ENCODE data around the gene MSMP. TPM values are rescaled to one million over a fixed set of nuclear protein-coding genes. Genes with fewer than 3 reads are reported as not detected.

Gene MSMP
- total RNA-seq, result not detected

GRCh38 chr9:35754264-35754663, at the start of gene MSMP:
Gene MSMP, minus strand, starts transcription at chr9:35754276. Its CDS starts 147 bp downstream, at chr9:35754129.
- no peak within 1 kb of the TSS for H3K4me3 ChIP-seq
- no peaks in the 10 kb centered on the region for H3K27me3 ChIP-seq
- peaks cover 11 to 34% (median 27%) of the 10 kb centered on the region in 4 donors for H3K4me1 ChIP-seq
- in situ Hi-C loops (cut with MboI; ENCODE audit: low pct_ligation_motif_present in 1 of 4, low pct_unique_long_range_greater_than_20kb in 1 of 4, low sequenced_read_pairs in 3 of 4) (no loop called here), intact Hi-C loops (cut with DNase I; ENCODE audit: low total_unique reads) (no loop called here)
- no peak within 1 kb of the TSS for H3K27ac ChIP-seq
- TF ChIP-seq EP300 (IDR thresholded peaks at IDR 0.05; ENCODE audit: low read depth) (no peak), POLR2A (IDR thresholded peaks at IDR 0.05) (no peak), POLR2AphosphoS5 (IDR thresholded peaks at IDR 0.05) (no peak), CTCF (IDR thresholded peaks at IDR 0.05) (no peak)
- no peaks in the 10 kb centered on the region for H3K9me3 ChIP-seq
- 60 to 80% methylated on average over 1 to 3 of the region's 3 CpGs for WGBS, 2 donors (ENCODE audit: low coverage in 1 of 2)
- peaks cover 0 to 24% (median 10%) of the 10 kb centered on the region in 4 donors for H3K36me3 ChIP-seq
- no peak for DNase-seq

GRCh38 chr9:35801328-35802128, 47.5 kb upstream of the MSMP start:
- TF ChIP-seq POLR2AphosphoS5 (IDR thresholded peaks at IDR 0.05) (no peak), EP300 (IDR thresholded peaks at IDR 0.05; ENCODE audit: low read depth) (no peak), POLR2A (IDR thresholded peaks at IDR 0.05) (no peak), CTCF (IDR thresholded peaks at IDR 0.05) (no peak)
- no peaks in the 10 kb centered on the region for H3K4me1 ChIP-seq
- intact Hi-C loops (cut with DNase I; ENCODE audit: low total_unique reads), result no loop called here
- peaks cover 0 to 6% (median 0%) of the 10 kb centered on the region in 4 donors for H3K36me3 ChIP-seq
- no peak overlapping the region for H3K4me3 ChIP-seq
- no peaks in the 10 kb centered on the region for H3K27me3 ChIP-seq
- in situ Hi-C loops (cut with MboI; ENCODE audit: low pct_ligation_motif_present in 1 of 4, low pct_unique_long_range_greater_than_20kb in 1 of 4, low sequenced_read_pairs in 3 of 4), result no loop called here
- H3K27ac ChIP-seq, result no peak overlapping the region
- 88 to 89% methylated on average over 6 to 13 of the region's 13 CpGs for whole genome bisulfite sequencing, 2 donors (ENCODE audit: low coverage in 1 of 2)
- no peaks in the 10 kb centered on the region for H3K9me3 ChIP-seq
- DNase-seq, result no peak

GRCh38 chr9:35800530-35800929, 46.5 kb upstream of the MSMP start:
- in situ Hi-C loops (cut with MboI; ENCODE audit: low pct_ligation_motif_present in 1 of 4, low pct_unique_long_range_greater_than_20kb in 1 of 4, low sequenced_read_pairs in 3 of 4) (no loop called here), intact Hi-C loops (cut with DNase I; ENCODE audit: low total_unique reads) (no loop called here)
- H3K27me3 ChIP-seq, result no peaks in the 10 kb centered on the region
- H3K4me3 ChIP-seq, result no peak overlapping the region
- WGBS, 2 donors (ENCODE audit: low coverage in 1 of 2), result 82 to 90% methylated on average over 2 to 7 of the region's 7 CpGs
- DNase-seq, result no peak
- H3K27ac ChIP-seq, result no peak overlapping the region
- no peaks in the 10 kb centered on the region for H3K4me1 ChIP-seq
- H3K9me3 ChIP-seq, result no peaks in the 10 kb centered on the region
- H3K36me3 ChIP-seq, result no peaks in the 10 kb centered on the region
- TF ChIP-seq CTCF (IDR thresholded peaks at IDR 0.05), result no peak
- TF ChIP-seq POLR2A (IDR thresholded peaks at IDR 0.05), result no peak

GRCh38 chr9:35798658-35799374, 44.7 kb upstream of the MSMP start:
- H3K36me3 ChIP-seq, result no peaks in the 10 kb centered on the region
- no peak for DNase-seq
- peaks cover 0 to 14% (median 0%) of the 10 kb centered on the region in 4 donors for H3K4me1 ChIP-seq
- TF ChIP-seq POLR2A (IDR thresholded peaks at IDR 0.05), result no peak
- no peak for TF ChIP-seq EP300 (IDR thresholded peaks at IDR 0.05; ENCODE audit: low read depth)
- no peak overlapping the region for H3K27ac ChIP-seq
- in situ Hi-C loops (cut with MboI; ENCODE audit: low pct_ligation_motif_present in 1 of 4, low pct_unique_long_range_greater_than_20kb in 1 of 4, low sequenced_read_pairs in 3 of 4), result loop anchor here in 2 of 4 donors (10.0 kb wide), 2 partner anchors 86 to 96 kb away; no protein-coding TSS in a partner anchor
- H3K9me3 ChIP-seq, result no peaks in the 10 kb centered on the region
- no peak overlapping the region for H3K4me3 ChIP-seq
- WGBS, 2 donors (ENCODE audit: low coverage in 1 of 2), result 91% methylated on average over 4 of the region's 4 CpGs; no CpG with 5 or more reads in 1 of the 2 donors
- H3K27me3 ChIP-seq, result no peaks in the 10 kb centered on the region
- intact Hi-C loops (cut with DNase I; ENCODE audit: low total_unique reads), result no loop called here
